GM19468 (cell line): Measurements from ENCODE around the gene ATAD3A.

Experiments
- ATAC-seq: cut with Tn5 transposase; IDR thresholded peaks from one replicate; pipeline ENCODE4 v1.9.1; 2021; ENCODE audit warnings: mild to moderate bottlenecking, moderate library complexity, moderate number of reproducible peaks; ENCODE audit not compliant: unreplicated experiment; ENCODE audit errors: extremely low read depth

The ATAD3A gene

GRCh38 chr1:1537626-1538250 lies 25.8 kb downstream of the ATAD3A start:
- ATAC-seq, result no peak

GRCh38 chr1:1538334-1538733 lies 26.4 kb downstream of the ATAD3A start:
- ATAC-seq, result no peak

GRCh38 chr1:1538989-1539309 lies 27.0 kb downstream of the ATAD3A start:
- no peak for ATAC-seq

GRCh38 chr1:1539310-1540089 lies 27.5 kb downstream of the ATAD3A start:
- no peak for ATAC-seq

- ATAC-seq, result no peak
Measured at GRCh38 chr1:1540090-1540817, 28.3 kb downstream of the ATAD3A start, which contains the start of gene TMEM240. TMEM240 (minus strand) TSS chr1:1540624; CDS start chr1:1540346, 278 bp downstream.

- ATAC-seq, result no peak
Measured at GRCh38 chr1:1540818-1541628, 29.1 kb downstream of the ATAD3A start.

GRCh38 chr1:1541956-1542765 lies 30.2 kb downstream of the ATAD3A start:
- ATAC-seq, result no peak

GRCh38 chr1:1542766-1543705 lies 31.1 kb downstream of the ATAD3A start:
- ATAC-seq, result no peak

- no peak for ATAC-seq
Measured at GRCh38 chr1:1543706-1544099, 31.7 kb downstream of the ATAD3A start.

- ATAC-seq, result no peak
Measured at GRCh38 chr1:1544544-1544943, 32.6 kb downstream of the ATAD3A start.

GRCh38 chr1:1545946-1546737 lies 34.2 kb downstream of the ATAD3A start:
- ATAC-seq, result no peak

- ATAC-seq, result no peak
Measured at GRCh38 chr1:1547011-1547410, 35.0 kb downstream of the ATAD3A start.

- no peak for ATAC-seq
Measured at GRCh38 chr1:1547476-1547875, 35.5 kb downstream of the ATAD3A start.

- ATAC-seq, result no peak
Measured at GRCh38 chr1:1548591-1548990, 36.6 kb downstream of the ATAD3A start.

- no peak for ATAC-seq
Measured at GRCh38 chr1:1550087-1550486, 38.1 kb downstream of the ATAD3A start.

- ATAC-seq, result no peak
Measured at GRCh38 chr1:1550591-1551432, 38.9 kb downstream of the ATAD3A start.
